ENCODE data around the gene LLGL2.

Gene LLGL2

DNA sequence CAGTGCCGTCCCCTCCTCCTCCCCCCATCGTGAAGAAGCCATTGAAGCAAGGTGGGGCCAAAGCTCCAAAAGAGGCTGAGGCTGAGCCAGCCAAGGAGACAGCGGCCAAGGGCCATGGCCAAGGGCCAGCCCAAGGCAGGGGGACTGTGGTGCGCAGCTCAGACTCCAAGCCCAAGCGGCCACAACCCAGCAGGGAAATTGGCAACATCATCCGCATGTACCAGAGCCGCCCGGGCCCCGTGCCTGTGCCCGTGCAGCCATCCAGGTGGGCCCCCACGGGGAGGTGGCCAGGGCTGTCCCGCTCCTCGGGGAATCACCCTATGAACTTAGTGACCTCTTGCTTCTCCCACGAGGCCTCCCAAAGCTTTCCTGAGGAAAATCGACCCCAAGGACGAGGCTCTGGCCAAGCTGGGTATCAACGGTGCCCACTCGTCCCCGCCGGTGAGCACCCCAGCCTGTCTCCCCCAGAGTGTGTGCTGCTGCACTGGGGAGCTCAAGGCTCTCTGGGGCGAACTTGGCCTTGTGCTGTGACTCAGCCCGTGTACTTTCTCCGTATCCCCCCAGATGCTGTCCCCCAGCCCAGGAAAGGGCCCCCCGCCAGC, 91.1 kb downstream of the LLGL2 start:
- DNase-seq (ENCODE audit: low spot score), result no peak

DNA sequence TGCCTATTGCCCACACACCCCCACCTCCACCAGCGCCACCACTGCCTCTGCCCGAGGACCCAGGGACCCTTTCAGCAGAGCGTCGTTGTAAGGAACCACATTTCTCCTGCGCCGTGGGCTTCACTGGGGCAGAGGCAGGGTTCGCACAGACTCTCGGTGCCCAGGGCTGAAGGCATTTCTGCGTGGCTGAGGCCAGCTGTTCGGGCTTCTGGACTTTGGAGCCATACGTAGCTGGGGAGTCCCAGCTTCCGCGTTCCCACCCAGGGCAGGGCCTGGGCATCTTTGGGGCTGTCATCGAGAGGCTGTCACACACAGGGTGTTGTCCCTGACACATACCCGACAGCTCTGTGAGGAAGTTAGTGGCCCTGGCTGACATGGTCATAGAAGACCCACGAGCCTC, 91.7 kb downstream of the LLGL2 start:
- DNase-seq (ENCODE audit: low spot score), result no peak

DNA sequence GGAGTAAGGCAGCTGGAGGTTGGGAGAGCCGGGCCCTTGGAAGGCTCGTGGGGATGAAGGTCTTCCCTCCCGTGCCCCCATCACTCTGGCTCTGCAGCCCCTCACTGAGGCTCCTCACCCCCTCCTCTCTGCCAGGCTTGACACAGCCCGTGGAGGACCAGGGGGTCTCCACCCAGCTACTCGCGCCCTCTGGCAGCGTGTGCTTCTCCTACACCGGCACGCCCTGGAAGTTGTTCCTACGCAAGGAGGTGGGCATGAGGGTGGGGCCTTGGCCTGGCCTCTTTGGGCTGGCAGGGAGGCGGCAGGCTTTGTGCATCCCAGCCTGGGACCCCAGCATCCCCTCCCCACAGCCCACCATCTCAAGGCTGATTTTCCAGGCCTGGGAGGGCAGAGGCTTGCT, 92.2 kb downstream of the LLGL2 start:
- no peak for DNase-seq (ENCODE audit: low spot score)

DNA sequence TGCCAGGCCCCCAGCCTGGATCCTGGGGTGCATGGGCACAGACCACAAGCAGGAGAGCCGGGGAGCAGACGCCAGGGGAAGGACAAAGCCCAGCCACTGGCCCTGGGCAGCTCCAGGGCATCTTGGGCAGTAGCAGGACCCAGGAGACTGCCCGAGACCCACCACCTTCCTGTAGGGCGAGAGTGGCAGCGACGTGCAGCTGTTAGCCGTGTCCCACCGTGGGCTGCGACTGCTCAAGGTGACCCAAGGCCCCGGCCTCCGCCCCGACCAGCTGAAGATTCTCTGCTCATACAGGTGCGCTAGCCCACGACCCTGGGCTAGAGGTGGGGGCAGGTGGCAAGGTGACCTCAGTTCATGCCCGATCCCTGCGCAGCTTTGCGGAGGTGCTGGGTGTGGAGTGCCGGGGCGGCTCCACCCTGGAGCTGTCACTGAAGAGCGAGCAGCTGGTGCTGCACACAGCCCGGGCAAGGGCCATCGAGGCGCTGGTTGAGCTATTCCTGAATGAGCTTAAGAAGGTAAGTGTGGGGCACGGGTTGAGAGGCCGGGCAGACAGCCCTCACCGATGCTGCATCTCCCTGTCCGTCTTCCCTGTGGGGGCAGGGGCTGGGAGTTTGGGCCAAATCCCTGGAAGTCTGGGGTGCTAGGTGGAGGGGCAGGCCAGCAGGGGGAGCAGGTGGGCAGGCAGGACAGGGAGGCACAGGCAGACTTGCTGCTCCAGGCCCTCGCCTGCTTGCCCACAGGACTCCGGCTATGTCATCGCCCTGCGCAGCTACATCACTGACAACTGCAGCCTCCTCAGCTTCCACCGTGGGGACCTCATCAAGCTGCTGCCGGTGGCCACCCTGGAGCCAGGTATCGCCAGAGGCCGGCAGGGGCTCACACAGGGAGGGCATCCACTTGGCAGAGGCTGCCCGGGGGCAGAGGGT, 94.3 kb downstream of the LLGL2 start:
- no peak for DNase-seq (ENCODE audit: low spot score)

DNA sequence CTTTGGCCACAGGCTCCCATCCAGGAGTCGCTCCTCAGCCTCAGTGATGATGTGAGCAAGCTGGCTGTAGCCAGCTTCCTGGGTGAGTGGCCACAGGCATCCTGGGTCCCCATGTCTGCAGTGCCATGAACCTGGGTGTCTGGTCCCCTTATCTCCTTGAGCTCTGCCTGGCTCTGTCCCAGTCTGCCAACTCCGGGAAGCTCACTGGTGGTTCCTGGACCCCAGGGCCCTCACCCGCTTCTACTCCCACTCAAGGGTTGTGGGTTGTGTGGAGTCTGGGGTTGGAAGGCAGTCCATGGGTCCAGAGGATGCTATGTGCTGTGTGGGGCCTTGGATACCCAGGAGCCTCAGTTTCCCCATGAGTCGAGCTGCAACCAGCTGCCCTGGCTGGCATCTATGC, 96.0 kb downstream of the LLGL2 start:
- no peak for DNase-seq (ENCODE audit: low spot score)

DNA sequence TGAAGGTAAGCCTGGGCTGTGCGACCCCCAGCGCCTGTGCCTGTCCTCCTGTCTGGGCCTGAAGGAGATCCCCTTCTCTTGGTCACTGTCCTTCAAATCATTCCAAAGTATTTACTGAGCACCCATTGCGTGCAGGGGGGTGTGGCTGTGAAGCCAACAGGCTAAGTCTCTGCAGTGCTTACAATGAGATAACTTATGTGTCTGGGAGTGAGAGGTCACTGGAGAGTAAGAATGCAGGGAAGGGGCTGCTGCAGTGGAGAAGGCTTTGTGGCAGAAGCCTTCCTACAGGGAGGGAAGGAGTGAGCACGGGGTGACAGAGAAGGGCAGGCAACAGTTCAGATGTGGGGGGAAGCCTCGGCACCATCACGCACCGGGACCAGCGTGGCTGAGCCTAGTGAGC, 96.6 kb downstream of the LLGL2 start:
- DNase-seq (ENCODE audit: low spot score), result no peak

DNA sequence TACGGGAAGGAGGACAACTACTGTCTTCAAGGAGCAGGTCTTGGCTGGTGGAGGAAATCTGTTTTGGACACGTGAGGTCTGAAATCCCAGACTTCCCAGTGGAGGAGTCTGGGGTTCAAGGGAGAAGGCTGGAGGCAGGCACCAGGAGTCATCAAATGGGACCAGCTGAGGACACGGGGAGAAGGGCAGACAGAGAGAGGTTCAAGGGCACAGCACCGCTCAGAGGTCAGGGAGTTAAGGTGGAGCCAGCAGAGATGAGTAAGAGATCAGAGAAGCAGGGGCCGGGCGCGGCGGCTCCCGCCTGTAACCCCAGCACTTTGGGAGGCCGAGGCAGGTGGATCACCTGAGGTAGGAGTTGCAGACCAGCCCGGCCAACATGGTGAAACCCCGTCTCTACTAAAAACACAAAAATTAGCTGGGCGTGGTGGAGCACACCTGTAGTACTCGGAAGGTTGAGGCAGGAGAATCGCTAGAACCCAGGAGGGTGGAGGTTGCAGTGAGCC, 97.3 kb downstream of the LLGL2 start:
- DNase-seq (ENCODE audit: low spot score), result no peak

DNA sequence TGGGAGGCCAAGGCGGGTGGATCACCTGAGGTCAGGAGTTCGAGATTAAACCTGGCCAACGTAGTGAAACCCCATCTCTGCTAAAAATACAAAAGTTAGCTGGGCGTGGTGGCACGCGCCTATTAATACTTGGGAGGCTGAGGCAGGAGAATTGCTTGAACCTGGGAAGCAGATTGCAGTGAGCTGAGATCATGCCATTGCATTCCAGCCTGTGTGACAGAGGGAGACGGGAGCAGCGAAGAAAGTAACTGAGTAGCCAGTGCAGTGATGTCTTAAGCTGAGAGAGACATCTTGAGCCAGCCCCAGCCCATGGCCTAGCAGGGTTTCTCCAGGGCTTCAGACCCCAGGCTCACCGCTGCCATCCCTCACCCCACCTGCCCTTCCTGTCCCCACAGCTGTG, 97.9 kb downstream of the LLGL2 start:
- no peak for DNase-seq (ENCODE audit: low spot score)

DNA sequence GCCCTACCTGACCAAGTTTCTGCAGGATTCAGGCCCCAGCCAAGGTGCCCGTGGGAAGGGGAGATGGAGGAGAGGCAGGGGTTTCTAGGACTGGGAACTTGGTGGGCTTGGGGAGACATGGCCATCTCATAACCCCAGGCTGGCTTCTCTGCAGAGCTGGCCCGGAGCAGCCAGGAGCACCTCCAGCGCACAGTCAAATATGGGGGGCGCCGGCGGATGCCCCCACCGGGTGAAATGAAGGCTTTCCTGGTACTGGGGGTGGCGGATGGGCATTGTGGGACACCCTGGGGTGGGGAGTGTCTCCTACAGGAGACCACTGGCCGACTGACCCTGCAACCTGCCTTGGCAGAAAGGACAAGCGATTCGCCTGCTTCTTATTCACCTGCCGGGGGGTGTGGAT, 98.5 kb downstream of the LLGL2 start:
- DNase-seq (ENCODE audit: low spot score), result no peak
